Chondrocyte (in vitro differentiated cells): ENCODE measurements around the gene NINL. TPM values are rescaled to one million over a fixed set of nuclear protein-coding genes. Genes with fewer than 3 reads are reported as not detected.
"Not testable (repeated sequence)": the region's sequence is repeated elsewhere in the genome, so short reads cannot be mapped to it uniquely, and the experiment has no call there.

Experiments used
- DNase-seq: peaks from one replicate; pipeline ENCODE4 v3.0.0; 2021; ENCODE audit warnings: mixed read lengths, low spot score
- H3K27ac Mint-ChIP-seq: one replicate; pipeline ENCODE4 v1.8.0; 2021; ENCODE audit warnings: mild to moderate bottlenecking, moderate library complexity, mixed read lengths; ENCODE audit not compliant: unreplicated experiment
- H3K27me3 Mint-ChIP-seq: 2 replicates; pipeline ENCODE4 v1.8.0; 2021; ENCODE audit warnings: low read depth, mixed read lengths
- H3K36me3 Mint-ChIP-seq: 2 replicates; pipeline ENCODE4 v1.8.0; 2021; ENCODE audit warnings: low read depth, mixed read lengths
- H3K4me1 Mint-ChIP-seq: 2 replicates; pipeline ENCODE4 v1.8.0; 2021; ENCODE audit warnings: low read depth, mild to moderate bottlenecking, mixed read lengths
- H3K4me3 Mint-ChIP-seq: one replicate; pipeline ENCODE4 v1.8.0; 2021; ENCODE audit warnings: mild to moderate bottlenecking, moderate library complexity, mixed read lengths; ENCODE audit not compliant: unreplicated experiment
- H3K9me3 Mint-ChIP-seq: 2 replicates; pipeline ENCODE4 v1.8.0; 2021; ENCODE audit warnings: low read depth, mixed read lengths
- total RNA-seq: library from RNA; stranded (reverse); gene quantifications from 3 replicates; pipeline ENCODE4 v1.2.1, GENCODE V29; 2021
- TF ChIP-seq, protein P1 (sequence below): fragments of 200-600 bp; sonication (generic); IDR thresholded peaks from 2 replicates; pipeline ENCODE4 v1.5.0; 2021; ENCODE audit warnings: antibody characterized with exemption, mild to moderate bottlenecking, moderate library complexity

NINL gene
- total RNA-seq, 1 donor from 2014 or later = 10.6 TPM

GRCh38 chr20:25477014-25477882 is 108.1 kb downstream of the NINL start:
- no peak for DNase-seq
- no peak overlapping the region for H3K27ac Mint-ChIP-seq
- H3K4me1 Mint-ChIP-seq = no peaks in the 10 kb centered on the region
- peaks cover 24% of the 10 kb centered on the region for H3K36me3 Mint-ChIP-seq
- no peak overlapping the region for H3K4me3 Mint-ChIP-seq
- H3K9me3 Mint-ChIP-seq = no peaks in the 10 kb centered on the region
- TF ChIP-seq, protein P1, sequence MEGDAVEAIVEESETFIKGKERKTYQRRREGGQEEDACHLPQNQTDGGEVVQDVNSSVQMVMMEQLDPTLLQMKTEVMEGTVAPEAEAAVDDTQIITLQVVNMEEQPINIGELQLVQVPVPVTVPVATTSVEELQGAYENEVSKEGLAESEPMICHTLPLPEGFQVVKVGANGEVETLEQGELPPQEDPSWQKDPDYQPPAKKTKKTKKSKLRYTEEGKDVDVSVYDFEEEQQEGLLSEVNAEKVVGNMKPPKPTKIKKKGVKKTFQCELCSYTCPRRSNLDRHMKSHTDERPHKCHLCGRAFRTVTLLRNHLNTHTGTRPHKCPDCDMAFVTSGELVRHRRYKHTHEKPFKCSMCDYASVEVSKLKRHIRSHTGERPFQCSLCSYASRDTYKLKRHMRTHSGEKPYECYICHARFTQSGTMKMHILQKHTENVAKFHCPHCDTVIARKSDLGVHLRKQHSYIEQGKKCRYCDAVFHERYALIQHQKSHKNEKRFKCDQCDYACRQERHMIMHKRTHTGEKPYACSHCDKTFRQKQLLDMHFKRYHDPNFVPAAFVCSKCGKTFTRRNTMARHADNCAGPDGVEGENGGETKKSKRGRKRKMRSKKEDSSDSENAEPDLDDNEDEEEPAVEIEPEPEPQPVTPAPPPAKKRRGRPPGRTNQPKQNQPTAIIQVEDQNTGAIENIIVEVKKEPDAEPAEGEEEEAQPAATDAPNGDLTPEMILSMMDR = no peak
- no peaks in the 10 kb centered on the region for H3K27me3 Mint-ChIP-seq

DNA sequence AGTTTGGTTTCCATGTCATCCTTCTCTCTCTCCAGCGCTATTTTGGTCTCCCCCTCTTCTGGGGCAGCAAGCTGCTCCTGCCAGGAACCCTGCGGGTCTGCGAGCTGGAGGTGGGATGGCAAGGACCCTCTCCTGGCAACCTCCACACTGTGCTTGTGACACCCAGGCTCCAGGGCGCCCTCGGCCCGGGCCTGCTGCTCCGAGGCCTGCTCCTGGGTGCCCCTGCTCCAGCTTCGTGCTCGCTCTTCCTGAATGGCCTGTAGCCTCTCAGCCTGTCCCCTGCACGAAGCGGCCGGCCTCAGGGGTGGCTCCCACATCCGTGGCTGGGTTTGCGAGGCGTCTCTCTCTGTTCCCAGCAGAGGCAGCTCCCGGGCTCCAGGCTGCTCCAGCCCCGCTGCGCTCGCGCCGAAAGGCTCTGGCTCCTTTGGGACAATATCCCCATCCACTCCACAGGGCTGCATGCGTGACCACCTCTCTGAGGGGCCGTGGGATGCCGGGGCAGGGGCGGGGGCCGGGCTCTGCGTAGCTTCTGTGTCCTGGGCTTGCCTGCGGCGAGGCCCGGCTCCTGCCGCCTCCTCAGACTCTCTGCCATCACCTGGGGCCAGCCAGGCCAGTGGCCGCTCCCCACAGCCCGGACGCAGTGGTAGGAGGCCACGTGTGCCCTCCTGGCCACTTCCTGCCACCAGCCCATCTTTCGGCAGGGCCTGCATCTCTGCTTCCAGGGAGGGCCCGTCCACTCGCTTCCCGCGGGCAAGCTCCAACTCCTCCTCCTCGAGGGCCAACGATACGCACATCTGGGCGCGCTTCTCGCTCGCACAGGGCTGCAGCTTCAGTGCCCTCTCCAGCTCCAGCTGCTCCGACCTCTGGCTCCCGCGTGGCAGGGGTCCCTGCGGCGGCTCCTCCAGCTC is 109.0 kb downstream of the NINL start:
- DNase-seq = peak; percentile 87
- H3K9me3 Mint-ChIP-seq = no peaks in the 10 kb centered on the region
- H3K27ac Mint-ChIP-seq = no peak overlapping the region
- no peak overlapping the region for H3K4me3 Mint-ChIP-seq
- peaks cover 23% of the 10 kb centered on the region for H3K36me3 Mint-ChIP-seq
- no peaks in the 10 kb centered on the region for H3K27me3 Mint-ChIP-seq
- TF ChIP-seq, protein P1 = no peak
- H3K4me1 Mint-ChIP-seq = no peaks in the 10 kb centered on the region

- H3K4me1 Mint-ChIP-seq, H3K4me3 Mint-ChIP-seq, H3K9me3 Mint-ChIP-seq, H3K27me3 Mint-ChIP-seq, H3K27ac Mint-ChIP-seq: not testable (repeated sequence)
- peaks cover 19% of the 10 kb centered on the region for H3K36me3 Mint-ChIP-seq
- peak; percentile 10 for DNase-seq
These were observed 112.0 kb downstream of the NINL start for GRCh38 chr20:25473297-25473696.

DNA sequence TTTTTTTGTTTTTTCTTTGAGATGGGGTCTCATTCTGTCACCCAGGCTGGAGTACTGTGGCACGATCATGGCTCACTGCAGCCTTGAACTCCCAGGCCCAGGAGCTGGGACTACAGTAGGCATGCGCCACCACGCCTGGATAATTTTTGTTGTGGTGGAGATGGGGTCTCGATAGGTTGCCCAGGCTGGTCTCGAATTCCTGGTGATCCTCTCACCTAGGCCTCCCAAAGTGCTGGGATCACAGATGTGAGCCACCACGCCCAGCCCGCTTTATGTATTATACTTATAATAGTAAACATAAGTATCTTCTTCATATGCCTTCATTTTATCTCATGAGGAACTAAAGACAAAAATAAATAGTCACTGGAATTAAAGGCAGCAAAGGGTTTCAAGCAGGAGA is 114.3 kb downstream of the NINL start:
- peaks cover 25% of the 10 kb centered on the region for H3K36me3 Mint-ChIP-seq

DNA sequence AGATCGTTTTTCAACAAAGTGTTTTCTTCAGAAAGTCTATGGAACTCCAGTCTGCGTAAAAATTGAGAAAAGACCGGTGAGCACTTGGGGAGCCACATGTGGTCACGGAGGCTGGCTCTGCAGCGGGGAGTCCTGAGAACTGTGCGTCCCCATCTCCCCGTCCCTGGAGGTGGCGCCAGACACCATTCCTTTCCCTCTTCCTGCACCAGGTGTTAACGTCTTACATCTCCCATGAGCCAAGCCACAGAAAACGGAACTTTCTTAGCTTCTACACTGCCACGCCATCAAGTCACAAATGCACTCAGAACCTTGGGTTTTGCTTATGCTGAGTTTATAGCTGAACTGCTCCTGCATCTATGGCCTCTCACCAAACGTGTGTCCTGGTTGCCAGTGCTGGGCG is 115.3 kb downstream of the NINL start:
- no peak overlapping the region for H3K4me3 Mint-ChIP-seq
- DNase-seq = peak; percentile 51
- no peaks in the 10 kb centered on the region for H3K4me1 Mint-ChIP-seq
- peaks cover 28% of the 10 kb centered on the region for H3K36me3 Mint-ChIP-seq
- H3K27me3 Mint-ChIP-seq = no peaks in the 10 kb centered on the region
- TF ChIP-seq, protein P1 = peak; percentile 72
- no peak overlapping the region for H3K27ac Mint-ChIP-seq
- H3K9me3 Mint-ChIP-seq = no peaks in the 10 kb centered on the region

More for the DNA sequence above, 114.3 kb downstream of the NINL start:
- TF ChIP-seq, protein P1 = no peak
- Mint-ChIP-seq H3K4me3 (no peak overlapping the region), H3K27ac (no peak overlapping the region), H3K9me3 (no peaks in the 10 kb centered on the region), H3K27me3 (no peaks in the 10 kb centered on the region), H3K4me1 (no peaks in the 10 kb centered on the region)
- peak; percentile 55 for DNase-seq
